Duodenal mucosa (tissue), 2 donors: ENCODE data around the gene LILRB5.
"Not testable (repeated sequence)": the region's sequence is repeated elsewhere in the genome, so short reads cannot be mapped to it uniquely, and the experiment has no call there.

ENCODE experiments used
- H3K27ac ChIP-seq: one replicate; pipeline ENCODE4 v1.7.0; 2013; ENCODE audit warnings: low read depth, low read length
- H3K27me3 ChIP-seq, 2 donors: one replicate each; pipeline ENCODE4 v1.7.0; 2013; ENCODE audit warnings: low read length in 2 of 2, control low read depth in 1 of 2; ENCODE audit not compliant: insufficient read depth in 2 of 2, control insufficient read depth in 1 of 2
- H3K36me3 ChIP-seq, 2 donors: one replicate each; pipeline ENCODE4 v1.7.0; 2013; ENCODE audit warnings: low read length in 2 of 2, control low read depth in 1 of 2; ENCODE audit not compliant: insufficient read depth in 2 of 2, control insufficient read depth in 1 of 2
- H3K4me1 ChIP-seq, 2 donors: one replicate each; pipeline ENCODE4 v1.7.0; 2013; ENCODE audit warnings: low read length in 2 of 2, control low read depth in 1 of 2; ENCODE audit not compliant: insufficient read depth in 2 of 2, control insufficient read depth in 1 of 2
- H3K4me3 ChIP-seq, 2 donors: one replicate each; pipeline ENCODE4 v1.7.0; 2013; ENCODE audit warnings: low read length in 2 of 2, low read depth in 1 of 2
- H3K9ac ChIP-seq, 2 donors: one replicate each; pipeline ENCODE4 v1.7.0; 2013; ENCODE audit warnings: low read length in 2 of 2, low read depth in 1 of 2
- H3K9me3 ChIP-seq, 2 donors: one replicate each; pipeline ENCODE4 v1.7.0; 2013; ENCODE audit warnings: low read length in 2 of 2, control low read depth in 1 of 2; ENCODE audit not compliant: control insufficient read depth in 1 of 2

The LILRB5 gene

GRCh38 chr19:54277111-54277615, 20.1 kb upstream of the LILRB5 start:
- not testable (repeated sequence) for H3K27me3 ChIP-seq, H3K4me3 ChIP-seq, H3K36me3 ChIP-seq, H3K4me1 ChIP-seq, H3K9me3 ChIP-seq, H3K27ac ChIP-seq, H3K9ac ChIP-seq

- Histone ChIP-seq H3K9me3 (no peaks in the 10 kb centered on the region), H3K27me3 (no peaks in the 10 kb centered on the region)
These were observed 18.9 kb upstream of the LILRB5 start for GRCh38 chr19:54275951-54276350.

GRCh38 chr19:54274516-54274915, 17.4 kb upstream of the LILRB5 start:
- H3K27ac ChIP-seq, H3K27me3 ChIP-seq, H3K4me3 ChIP-seq, H3K36me3 ChIP-seq, H3K9me3 ChIP-seq, H3K4me1 ChIP-seq, H3K9ac ChIP-seq: not testable (repeated sequence)

More at GRCh38 chr19:54275951-54276350, 18.9 kb upstream of the LILRB5 start:
- no peak overlapping the region for H3K9ac ChIP-seq
- H3K36me3 ChIP-seq, result no peaks in the 10 kb centered on the region
- H3K4me1 ChIP-seq, result no peaks in the 10 kb centered on the region
- no peak overlapping the region for H3K27ac ChIP-seq
- no peak overlapping the region for H3K4me3 ChIP-seq

- Histone ChIP-seq H3K4me1 (no peaks in the 10 kb centered on the region), H3K9ac (no peak overlapping the region)
These were observed 16.7 kb upstream of the LILRB5 start for GRCh38 chr19:54273821-54274220.

GRCh38 chr19:54272181-54272580, 15.1 kb upstream of the LILRB5 start:
- not testable (repeated sequence) for H3K27me3 ChIP-seq, H3K36me3 ChIP-seq, H3K9ac ChIP-seq, H3K27ac ChIP-seq, H3K9me3 ChIP-seq, H3K4me1 ChIP-seq, H3K4me3 ChIP-seq

More at GRCh38 chr19:54273821-54274220, 16.7 kb upstream of the LILRB5 start:
- no peak overlapping the region for H3K27ac ChIP-seq
- no peak overlapping the region for H3K4me3 ChIP-seq
- H3K9me3 ChIP-seq, result no peaks in the 10 kb centered on the region
- no peaks in the 10 kb centered on the region for H3K36me3 ChIP-seq
- peaks cover 0 to 4% of the 10 kb centered on the region in 2 donors for H3K27me3 ChIP-seq

- not testable (repeated sequence) for H3K4me3 ChIP-seq, H3K9me3 ChIP-seq, H3K27ac ChIP-seq, H3K4me1 ChIP-seq, H3K36me3 ChIP-seq, H3K27me3 ChIP-seq, H3K9ac ChIP-seq
These were observed 14.5 kb upstream of the LILRB5 start for GRCh38 chr19:54271587-54271986.

GRCh38 chr19:54271106-54271505, 14.0 kb upstream of the LILRB5 start:
- Histone ChIP-seq H3K9ac (no peak overlapping the region), H3K4me1 (no peaks in the 10 kb centered on the region), H3K36me3 (no peaks in the 10 kb centered on the region), H3K27me3 (peaks cover 3 to 4% of the 10 kb centered on the region in 2 donors), H3K27ac (no peak overlapping the region), H3K9me3 (no peaks in the 10 kb centered on the region), H3K4me3 (no peak overlapping the region)

GRCh38 chr19:54268936-54269335, 11.9 kb upstream of the LILRB5 start:
- H3K9me3 ChIP-seq, result no peaks in the 10 kb centered on the region
- H3K4me1 ChIP-seq, result no peaks in the 10 kb centered on the region
- no peak overlapping the region for H3K9ac ChIP-seq
- no peak overlapping the region for H3K4me3 ChIP-seq
- no peaks in the 10 kb centered on the region for H3K36me3 ChIP-seq
- peaks cover 3 to 4% of the 10 kb centered on the region in 2 donors for H3K27me3 ChIP-seq
- no peak overlapping the region for H3K27ac ChIP-seq

GRCh38 chr19:54266133-54266532, 9.1 kb upstream of the LILRB5 start:
- Histone ChIP-seq H3K36me3 (no peaks in the 10 kb centered on the region), H3K9me3 (no peaks in the 10 kb centered on the region), H3K27me3 (peaks cover 3 to 6% of the 10 kb centered on the region in 2 donors), H3K4me1 (no peaks in the 10 kb centered on the region), H3K4me3 (no peak overlapping the region), H3K27ac (no peak overlapping the region), H3K9ac (no peak overlapping the region)

- no peak overlapping the region for H3K4me3 ChIP-seq
- no peaks in the 10 kb centered on the region for H3K9me3 ChIP-seq
- H3K36me3 ChIP-seq, result no peaks in the 10 kb centered on the region
- H3K4me1 ChIP-seq, result no peaks in the 10 kb centered on the region
- H3K9ac ChIP-seq, result no peak overlapping the region
- H3K27me3 ChIP-seq, result peaks cover 0 to 2% of the 10 kb centered on the region in 2 donors
- H3K27ac ChIP-seq, result no peak overlapping the region
These were observed 5.4 kb upstream of the LILRB5 start for GRCh38 chr19:54262470-54262869.

- Histone ChIP-seq H3K36me3 (no peaks in the 10 kb centered on the region), H3K9ac (no peak overlapping the region), H3K27me3 (peaks cover 0 to 2% of the 10 kb centered on the region in 2 donors)
These were observed 5.0 kb upstream of the LILRB5 start for GRCh38 chr19:54262066-54262465.

More at GRCh38 chr19:54262066-54262465, 5.0 kb upstream of the LILRB5 start:
- Histone ChIP-seq H3K4me1 (no peaks in the 10 kb centered on the region), H3K4me3 (no peak overlapping the region), H3K27ac (no peak overlapping the region), H3K9me3 (no peaks in the 10 kb centered on the region)
